GM12891 (cell line): ENCODE measurements around the gene CFAP100.

ENCODE experiments used
- PAX5 ChIP-seq: IDR thresholded peaks from 2 replicates; pipeline ENCODE4 v1.6.1; 2011; ENCODE audit warnings: low read length, moderate library complexity, mild to moderate bottlenecking; ENCODE audit not compliant: insufficient read depth, severe bottlenecking
- POLR2A ChIP-seq: IDR thresholded peaks from 2 replicates; pipeline ENCODE4 v1.6.1; 2011; ENCODE audit warnings: low read depth, low read length, control low read depth
- POLR2AphosphoS5 ChIP-seq: IDR thresholded peaks from 2 replicates; pipeline ENCODE4 v1.6.1; 2011; ENCODE audit warnings: low read depth, low read length, control low read depth
- SPI1 ChIP-seq: IDR thresholded peaks from 2 replicates; pipeline ENCODE4 v1.6.1; 2011; ENCODE audit warnings: low read depth, low read length, control low read depth
- TAF1 ChIP-seq: IDR thresholded peaks from 2 replicates; pipeline ENCODE4 v1.6.1; 2011; ENCODE audit warnings: low read depth, low read length, control low read depth

- TF ChIP-seq POLR2A (no peak), POLR2AphosphoS5 (no peak), TAF1 (no peak), PAX5 (no peak), SPI1 (no peak)
Observed at GRCh38 chr3:126484148-126484547, 89.4 kb downstream of the CFAP100 start.
